Brain pericyte (primary cell): ENCODE results near the gene TCERG1.

Experiments
- DNase-seq: peaks from one replicate; pipeline ENCODE4 v3.0.0-alpha.2; 2012; ENCODE audit warnings: low read depth, low spot score

Gene TCERG1

GRCh38 chr5:146457431-146457830, 10.3 kb downstream of the TCERG1 start:
- no peak for DNase-seq

GRCh38 chr5:146458894-146459293, 11.8 kb downstream of the TCERG1 start:
- no peak for DNase-seq

- no peak for DNase-seq
These were observed 14.2 kb downstream of the TCERG1 start for GRCh38 chr5:146461319-146461718.

- no peak for DNase-seq
These were observed 16.3 kb downstream of the TCERG1 start for GRCh38 chr5:146463446-146463845.

- DNase-seq, result no peak
These were observed 19.6 kb downstream of the TCERG1 start for GRCh38 chr5:146466521-146467349.

GRCh38 chr5:146467760-146468159, 20.6 kb downstream of the TCERG1 start:
- DNase-seq, result no peak

GRCh38 chr5:146474065-146474464, 26.9 kb downstream of the TCERG1 start:
- no peak for DNase-seq

GRCh38 chr5:146475190-146475780, 28.2 kb downstream of the TCERG1 start:
- DNase-seq, result no peak

GRCh38 chr5:146475906-146476305, 28.8 kb downstream of the TCERG1 start:
- no peak for DNase-seq

GRCh38 chr5:146482775-146483174, 35.6 kb downstream of the TCERG1 start:
- no peak for DNase-seq

GRCh38 chr5:146484714-146485391, 37.7 kb downstream of the TCERG1 start:
- no peak for DNase-seq

- DNase-seq, result no peak
These were observed 43.1 kb downstream of the TCERG1 start for GRCh38 chr5:146490089-146490843.

GRCh38 chr5:146494656-146495055, 47.5 kb downstream of the TCERG1 start:
- no peak for DNase-seq

GRCh38 chr5:146499680-146500079, 52.5 kb downstream of the TCERG1 start:
- DNase-seq, result no peak

- DNase-seq, result no peak
These were observed 60.3 kb downstream of the TCERG1 start for GRCh38 chr5:146507428-146507827.

- DNase-seq, result no peak
These were observed 63.5 kb downstream of the TCERG1 start for GRCh38 chr5:146510559-146511125.

GRCh38 chr5:146513462-146513861, 66.3 kb downstream of the TCERG1 start:
- DNase-seq, result no peak

GRCh38 chr5:146514575-146514974, 67.4 kb downstream of the TCERG1 start:
- DNase-seq, result no peak

- no peak for DNase-seq
These were observed 68.5 kb downstream of the TCERG1 start for GRCh38 chr5:146515473-146516150.

- no peak for DNase-seq
These were observed 69.0 kb downstream of the TCERG1 start, which contains the start of gene GPR151 for GRCh38 chr5:146516151-146516475. Gene GPR151 (minus strand): TSS chr5:146516190. CDS start chr5:146516113, 77 bp downstream.

GRCh38 chr5:146519554-146519953, 72.4 kb downstream of the TCERG1 start:
- no peak for DNase-seq
